GM21717 (cell line): ENCODE results near the gene SCIN.
"Not testable (repeated sequence)": the region's sequence is repeated elsewhere in the genome, so short reads cannot be mapped to it uniquely, and the experiment has no call there.

Experiments used
- ATAC-seq: cut with Tn5 transposase; IDR thresholded peaks from one replicate; pipeline ENCODE4 v1.9.1; 2021; ENCODE audit warnings: mild to moderate bottlenecking, moderate library complexity; ENCODE audit not compliant: unreplicated experiment

Gene SCIN

DNA sequence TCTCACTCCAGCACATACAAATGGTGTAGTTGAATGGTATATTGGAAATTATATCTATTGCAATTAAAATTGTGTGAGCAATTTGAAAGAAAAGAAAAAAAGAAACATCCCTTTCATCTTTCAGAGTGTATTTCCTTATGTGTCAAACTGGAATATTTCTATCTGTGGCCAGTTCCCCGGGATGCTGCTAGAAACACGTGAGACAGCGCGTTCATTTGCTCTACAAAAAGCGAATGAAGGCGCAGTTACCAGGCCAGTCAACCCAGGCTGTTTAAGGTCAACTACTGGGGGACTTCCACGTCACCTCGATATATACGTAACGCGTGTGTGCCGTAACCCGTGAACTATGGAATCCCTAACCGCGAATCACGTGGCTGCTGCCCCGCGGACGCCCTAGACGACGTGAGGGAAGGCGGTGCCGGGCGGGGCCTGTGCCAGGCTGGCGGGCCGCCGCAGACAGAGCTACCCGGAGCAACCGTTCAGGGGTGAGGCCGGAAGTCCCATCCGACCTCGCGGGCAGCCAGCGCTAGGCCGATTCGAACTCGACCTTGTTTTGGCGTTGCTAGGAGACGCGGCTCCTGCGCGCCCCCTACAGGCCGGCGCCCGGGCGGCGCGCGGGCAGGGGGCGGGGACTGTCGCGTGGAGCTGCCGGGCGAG lies 115.8 kb downstream of the SCIN start:
- peak; percentile 92 for ATAC-seq

DNA sequence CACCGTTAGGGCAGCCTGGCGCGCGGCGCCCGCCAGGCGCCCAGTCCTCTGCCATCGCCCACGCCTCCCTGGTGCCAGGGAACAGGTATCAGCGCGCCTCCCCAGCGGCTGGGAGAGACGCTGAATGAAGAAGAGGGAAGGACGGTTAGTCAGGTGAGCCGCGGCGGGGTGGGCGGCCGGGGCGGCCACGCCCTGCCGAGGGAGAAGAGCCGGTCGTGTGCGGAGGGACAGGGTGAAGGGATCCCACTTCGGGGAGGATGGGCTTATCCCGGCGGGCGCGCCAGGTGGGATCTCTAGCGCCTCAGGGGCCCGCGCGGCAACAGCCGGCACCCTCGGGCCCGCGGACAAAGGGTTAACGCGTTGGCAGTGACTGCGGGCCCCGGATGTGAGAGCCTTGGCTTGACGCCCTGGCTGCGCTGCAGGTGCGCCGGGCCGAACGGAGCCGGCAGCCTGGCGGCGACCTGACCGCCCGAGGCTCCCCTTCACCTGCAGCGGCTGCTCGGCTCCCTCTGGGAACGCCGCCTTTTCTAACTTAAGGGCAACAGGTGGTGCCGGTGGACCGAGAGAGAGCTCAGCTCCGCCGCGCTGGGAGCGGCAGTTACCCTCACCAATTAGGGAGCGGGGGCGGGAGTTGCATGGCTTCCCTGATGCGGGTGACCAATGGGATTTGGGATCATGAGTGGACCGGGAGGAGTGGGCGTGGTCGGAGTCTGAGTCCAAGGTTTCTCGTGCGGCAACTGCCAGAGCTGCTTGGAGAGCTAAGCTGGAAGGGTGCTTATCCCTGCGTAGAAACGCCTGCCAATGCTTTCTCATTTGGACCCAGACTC lies 116.6 kb downstream of the SCIN start, which contains the start of gene ARL4A:
Gene ARL4A (plus strand): TSS at position 743 of the 827 bp plus-strand sequence. CDS start 622 bp downstream, outside the sequence.
- ATAC-seq = peak; percentile 91

DNA sequence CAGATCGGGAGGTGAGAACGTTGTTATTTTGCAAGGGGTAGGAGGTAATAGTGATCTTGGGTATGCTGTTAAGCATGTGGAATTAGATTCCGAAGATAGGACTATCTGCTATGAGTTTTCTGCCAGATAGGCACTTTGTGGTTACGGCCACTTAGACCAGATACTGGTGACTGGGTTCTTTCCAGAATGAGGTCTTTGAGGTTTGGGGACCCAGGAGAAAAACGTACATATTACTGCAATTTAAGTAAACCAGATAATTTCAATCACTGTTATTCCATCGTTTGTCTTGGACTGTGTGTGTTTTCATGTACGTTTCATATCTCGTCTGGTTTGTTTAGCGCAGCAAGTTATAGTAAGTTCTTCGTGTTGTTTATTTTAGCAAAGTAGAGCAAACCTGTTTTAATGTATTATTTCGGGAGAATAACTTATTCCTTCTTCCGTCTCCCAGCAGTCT lies 117.2 kb downstream of the SCIN start:
- ATAC-seq = peak; percentile 0

DNA sequence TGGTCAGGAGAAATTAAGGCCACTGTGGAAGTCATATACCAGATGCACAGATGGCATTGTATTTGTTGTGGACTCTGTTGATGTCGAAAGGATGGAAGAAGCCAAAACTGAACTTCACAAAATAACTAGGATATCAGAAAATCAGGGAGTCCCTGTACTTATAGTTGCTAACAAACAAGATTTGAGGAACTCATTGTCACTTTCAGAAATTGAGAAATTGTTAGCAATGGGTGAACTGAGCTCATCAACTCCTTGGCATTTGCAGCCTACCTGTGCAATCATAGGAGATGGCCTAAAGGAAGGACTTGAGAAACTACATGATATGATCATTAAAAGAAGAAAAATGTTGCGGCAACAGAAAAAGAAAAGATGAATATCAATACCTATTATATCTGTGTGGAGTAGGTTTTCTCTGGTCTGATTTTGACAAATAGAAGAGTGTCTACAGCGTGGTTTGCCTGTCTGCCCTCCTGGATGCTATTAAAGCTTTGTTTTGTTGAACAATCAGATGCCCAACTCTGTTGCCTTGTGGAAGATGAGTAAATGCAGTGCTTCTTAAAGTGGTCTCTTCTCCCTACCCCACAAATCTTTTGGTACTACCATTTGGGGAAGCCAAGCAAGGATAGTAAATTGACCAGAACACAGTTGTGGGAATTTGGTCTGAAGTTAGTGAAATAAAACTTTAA lies 118.1 kb downstream of the SCIN start:
- not testable (repeated sequence) for ATAC-seq

DNA sequence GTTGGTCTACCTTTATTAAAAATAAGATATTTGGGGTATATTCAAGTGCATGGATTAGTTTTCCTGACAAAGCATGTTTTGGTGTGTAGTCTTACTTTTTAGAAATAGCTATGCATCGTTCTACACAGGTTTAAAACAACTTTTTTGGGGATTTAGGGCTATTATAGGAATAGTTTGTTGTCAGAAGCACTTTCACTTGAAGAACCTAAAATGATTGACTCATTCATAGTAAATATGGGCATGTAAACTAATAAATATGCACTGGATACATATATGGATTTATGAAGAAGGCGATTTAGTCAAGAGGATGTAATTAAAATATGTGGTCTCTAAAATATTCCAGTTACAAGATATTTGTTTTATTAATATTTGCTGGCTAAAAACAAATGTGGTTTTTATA lies 118.9 kb downstream of the SCIN start:
- no peak for ATAC-seq

DNA sequence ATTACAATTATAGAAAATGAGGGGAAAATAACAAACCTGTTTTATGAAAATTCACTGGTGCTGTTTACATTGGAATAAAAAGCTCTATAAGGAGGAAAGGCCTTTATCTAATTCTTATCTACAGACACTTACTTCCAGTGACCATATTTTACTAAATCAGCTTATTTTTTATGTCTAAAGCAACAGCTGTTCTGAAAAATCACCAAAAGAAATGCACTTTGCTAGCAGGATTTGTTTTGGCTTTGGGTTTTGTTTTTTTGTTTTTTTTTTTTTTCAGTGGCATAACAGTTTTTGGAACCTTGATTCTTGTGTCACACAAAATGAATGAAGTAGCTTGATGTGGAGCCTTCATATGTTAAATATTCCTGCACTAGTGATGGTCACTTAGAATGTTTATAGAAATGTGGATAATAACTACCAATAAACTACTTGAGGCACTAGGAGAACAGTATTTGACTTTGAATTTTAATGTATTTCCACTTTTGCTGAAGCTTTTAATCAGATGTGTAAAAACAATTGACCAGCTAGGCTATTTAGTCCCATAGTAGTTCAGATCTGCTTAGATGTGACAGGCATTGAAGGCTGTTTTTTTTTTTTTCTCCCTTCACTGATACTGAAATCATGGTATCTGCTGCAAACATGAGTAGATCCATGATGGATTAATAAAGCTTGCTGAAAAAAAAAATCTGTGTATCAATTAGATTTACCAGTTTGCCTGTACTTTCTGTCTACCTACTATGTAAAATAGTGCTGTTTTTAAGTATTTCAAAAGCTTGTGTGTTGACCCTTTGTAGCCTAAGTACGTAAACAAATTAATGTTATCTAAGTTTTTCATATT lies 119.7 kb downstream of the SCIN start:
- no peak for ATAC-seq

DNA sequence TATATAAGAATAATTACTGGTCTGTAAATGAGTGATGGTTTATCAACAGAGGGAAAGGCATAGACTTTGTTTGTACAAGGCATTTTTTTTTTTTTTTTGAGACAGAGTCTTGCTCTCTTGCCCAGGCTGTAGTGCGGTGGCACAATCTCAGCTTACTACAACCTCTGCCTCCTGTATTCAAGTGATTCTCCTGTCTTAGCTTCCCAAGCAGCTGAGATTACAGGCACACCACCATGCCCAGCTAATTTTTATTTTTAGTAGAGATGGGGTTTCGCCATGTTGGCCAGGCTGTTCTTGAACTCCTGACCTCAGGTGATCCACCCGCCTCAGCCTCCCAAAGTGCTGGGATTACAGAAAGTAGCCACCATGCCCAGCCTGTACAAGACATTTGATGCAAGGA lies 120.9 kb downstream of the SCIN start:
- ATAC-seq = not testable (repeated sequence)

DNA sequence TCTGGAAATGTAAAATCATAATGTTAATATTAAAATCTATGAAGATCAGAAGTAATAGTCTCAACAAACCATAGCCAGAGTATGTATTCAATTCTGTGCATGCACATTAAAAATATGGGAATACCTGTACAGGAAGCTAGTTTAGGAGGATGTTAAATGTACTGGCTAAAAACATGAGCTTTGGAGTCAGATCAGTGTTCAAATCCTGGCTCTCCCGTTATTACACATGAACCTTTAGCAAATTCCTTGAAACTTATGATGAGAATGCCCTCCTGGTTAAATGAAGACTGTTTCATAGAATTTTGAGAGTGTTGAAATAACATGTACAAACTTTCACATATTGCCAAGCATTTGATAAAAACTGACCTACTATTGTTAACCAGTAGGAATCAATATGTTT lies 121.5 kb downstream of the SCIN start:
- ATAC-seq = no peak

DNA sequence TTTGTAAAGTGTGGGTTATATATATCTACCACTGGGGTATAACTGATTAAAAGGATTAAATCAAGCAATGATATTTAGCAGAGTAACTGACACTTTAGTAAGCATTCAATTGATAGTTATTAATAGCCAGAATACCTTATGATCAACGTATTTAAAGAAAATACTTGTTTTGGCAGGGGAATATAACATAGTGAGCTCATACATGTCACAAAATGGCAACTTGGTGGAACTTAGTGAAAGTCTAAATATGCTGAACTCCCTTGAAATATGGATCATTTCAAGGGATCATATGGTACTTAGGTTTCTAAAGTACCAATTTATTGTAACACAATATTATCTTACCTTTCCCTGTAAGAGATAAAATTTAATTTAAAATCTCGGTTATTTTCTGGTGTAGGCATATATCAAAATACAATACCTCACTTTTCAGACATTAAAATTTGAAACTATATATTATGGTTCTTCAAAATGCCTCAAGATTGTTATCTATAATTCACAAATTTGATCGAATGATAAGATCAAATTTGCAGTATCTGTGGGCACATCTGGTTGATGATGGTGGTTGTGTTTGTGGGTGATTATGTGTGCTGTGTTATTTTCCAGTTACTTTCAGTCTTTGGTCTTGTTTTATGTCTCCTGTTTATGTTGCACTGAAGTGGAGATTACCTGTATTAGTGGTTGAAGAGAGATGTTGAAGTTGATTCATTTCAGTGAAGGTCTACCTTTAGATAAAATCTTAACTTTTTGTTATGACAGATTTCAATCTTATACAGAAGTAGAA lies 122.1 kb downstream of the SCIN start:
- ATAC-seq = no peak

DNA sequence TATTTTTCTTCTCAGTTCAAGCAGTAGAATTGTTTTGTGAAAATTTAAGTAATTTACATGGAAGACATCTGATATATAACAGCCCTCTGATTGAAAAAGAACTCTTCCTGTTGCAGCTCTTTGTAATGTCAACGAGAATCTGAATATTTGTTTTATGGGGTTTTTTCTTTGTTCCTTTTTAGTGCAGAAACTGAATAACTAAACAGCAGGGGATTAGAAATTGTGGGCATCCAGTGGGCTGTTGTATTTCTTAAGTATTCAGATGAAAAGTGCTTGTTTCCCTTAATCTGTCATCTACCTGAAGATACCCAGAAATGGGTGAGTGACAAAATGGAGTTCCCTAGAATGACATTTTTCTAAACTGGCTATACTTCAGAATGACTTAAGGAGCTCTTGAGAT lies 124.3 kb downstream of the SCIN start:
- no peak for ATAC-seq

DNA sequence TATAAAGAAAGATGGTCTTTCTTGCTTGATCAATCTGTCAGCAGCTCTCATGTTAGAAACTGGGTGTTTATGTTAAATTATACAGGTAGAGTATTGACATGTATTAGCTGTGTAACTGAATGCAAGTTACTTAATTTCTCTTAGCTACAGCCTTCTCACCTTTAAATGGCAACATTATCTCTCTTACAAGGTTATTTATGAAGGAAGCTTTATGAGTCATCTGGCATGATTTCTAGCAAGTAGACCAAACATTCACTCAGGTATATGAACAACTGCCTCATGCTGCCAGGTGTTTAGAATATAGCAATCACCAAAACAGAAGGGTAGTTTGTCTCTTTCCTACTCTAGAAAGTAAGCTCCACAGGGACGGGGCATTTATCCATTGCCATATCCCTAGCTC lies 125.4 kb downstream of the SCIN start:
- ATAC-seq = no peak

DNA sequence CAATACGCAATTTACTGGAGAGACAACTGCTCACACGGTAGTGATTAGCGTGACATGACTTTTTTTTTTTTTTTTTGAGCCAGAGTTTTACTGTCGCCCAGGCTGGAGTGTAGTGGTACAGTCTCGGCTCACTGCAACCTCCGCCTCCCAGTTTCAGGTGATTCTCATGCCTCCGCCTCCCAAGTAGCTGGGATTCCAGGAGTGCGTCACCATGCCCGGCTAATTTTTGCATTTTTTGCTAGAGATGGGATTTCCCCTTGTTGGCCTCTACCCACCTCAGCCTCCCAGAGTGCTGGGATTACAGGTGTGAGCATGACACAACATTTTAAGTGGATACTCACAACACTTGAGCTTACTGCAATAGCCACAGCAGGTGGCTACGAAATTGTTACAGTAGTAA lies 128.8 kb downstream of the SCIN start:
- ATAC-seq = no peak

DNA sequence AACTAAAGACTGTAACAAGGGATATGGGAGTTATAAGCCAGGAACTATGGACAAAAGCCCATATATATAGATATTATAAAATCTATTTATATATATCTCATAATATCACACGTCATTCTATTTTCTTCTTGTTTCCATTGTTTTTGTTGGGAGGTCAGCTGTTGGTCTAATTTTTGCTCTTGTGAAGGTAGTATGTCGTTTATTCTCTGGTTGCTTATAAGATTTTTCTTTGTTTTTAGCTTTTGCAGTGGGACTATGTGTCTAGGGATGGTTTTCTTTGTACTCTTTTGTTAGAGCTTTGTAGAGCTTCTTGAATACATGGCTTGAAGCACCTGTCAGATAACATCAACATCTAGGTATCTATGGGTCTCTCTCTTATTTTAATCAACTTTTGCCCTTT lies 130.9 kb downstream of the SCIN start:
- no peak for ATAC-seq

DNA sequence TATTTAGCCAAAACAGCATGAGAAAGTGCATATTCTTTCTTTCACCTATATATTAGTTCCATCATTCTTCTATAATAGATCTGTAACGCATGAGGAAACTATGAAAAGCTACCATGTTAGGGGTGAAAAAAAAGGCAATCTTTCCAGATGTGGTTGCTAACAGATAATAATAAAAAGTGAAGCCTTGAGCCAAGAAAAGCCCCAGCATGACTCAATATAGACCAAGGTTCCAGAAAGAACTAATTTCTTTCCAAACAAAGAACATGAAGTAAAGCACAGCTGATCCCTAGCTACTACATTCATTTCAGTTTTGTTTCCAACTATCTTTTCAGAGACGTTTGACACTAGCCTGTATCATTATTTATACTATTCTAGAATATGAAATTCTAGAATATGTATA lies 133.4 kb downstream of the SCIN start:
- no peak for ATAC-seq

DNA sequence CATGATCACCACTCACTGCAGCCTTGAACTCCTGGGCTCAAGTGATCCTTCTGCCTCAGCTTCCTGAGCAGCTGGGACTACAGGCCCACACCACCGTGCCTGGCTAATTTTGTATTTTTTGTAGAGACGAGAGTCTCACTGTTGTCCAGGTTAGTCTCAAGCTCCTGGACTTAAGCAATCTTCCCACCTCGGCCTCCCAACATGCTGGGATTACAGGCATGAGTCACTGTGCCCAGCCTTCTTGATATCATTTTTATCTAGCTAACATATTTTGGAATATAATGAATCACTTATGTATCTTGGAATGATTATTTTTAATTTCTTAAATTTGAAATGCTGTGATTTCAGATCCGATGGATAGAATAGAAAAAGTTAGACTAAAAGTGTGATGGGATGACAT lies 135.4 kb downstream of the SCIN start:
- no peak for ATAC-seq

DNA sequence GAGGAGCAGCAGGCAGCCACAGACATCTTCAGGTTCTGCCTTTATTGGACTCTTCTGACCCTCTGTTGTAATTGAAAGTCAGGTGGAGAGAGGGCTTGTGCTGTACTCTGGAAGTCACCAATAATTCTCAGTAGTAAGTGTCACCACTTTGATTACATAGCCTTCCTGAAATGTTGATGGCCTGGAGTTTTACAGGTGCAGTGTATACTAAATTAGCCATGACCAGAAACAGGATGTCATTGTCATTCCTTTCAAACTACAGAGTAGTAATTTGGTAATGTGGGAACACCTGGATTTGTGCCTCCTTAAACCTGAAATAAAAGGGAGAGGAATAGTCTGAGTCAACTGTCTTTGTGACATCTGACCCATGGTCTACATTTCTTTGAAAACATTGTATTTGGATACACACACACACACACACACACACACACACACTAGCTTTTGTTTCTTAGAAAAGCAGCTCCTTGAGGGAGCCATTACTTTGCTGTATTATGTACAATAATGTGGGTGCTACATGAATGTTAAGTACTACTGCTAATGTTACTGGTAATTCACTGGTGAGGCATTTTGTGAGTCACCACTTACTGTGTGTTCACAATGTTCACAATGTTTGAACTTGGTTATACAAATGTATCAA lies 136.5 kb downstream of the SCIN start:
- ATAC-seq = no peak

DNA sequence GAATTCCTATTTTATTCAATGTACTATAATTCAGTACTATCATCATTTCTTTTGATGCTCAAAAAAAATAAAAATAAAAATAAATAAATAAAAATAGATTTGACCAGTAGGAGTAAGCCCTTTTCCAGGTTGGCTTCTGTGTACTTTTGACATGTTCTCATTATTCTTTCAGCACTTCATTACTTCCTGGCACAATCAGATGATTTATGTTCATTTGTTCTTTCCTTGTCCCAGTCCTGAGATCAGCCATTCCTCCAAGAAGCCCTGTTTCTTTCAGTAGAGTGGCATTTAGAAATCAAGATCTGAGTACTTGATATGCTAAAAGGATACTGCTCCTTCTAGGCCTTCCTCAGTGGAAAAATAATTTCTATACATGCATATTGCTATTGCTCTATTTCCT lies 137.8 kb downstream of the SCIN start:
- no peak for ATAC-seq
